HG02870 (cell line): ENCODE data around the gene KCTD6.

Source experiments
- ATAC-seq: cut with Tn5 transposase; IDR thresholded peaks from one replicate; pipeline ENCODE4 v1.9.1; 2021; ENCODE audit warnings: mild to moderate bottlenecking, moderate library complexity; ENCODE audit not compliant: unreplicated experiment

KCTD6 gene

GRCh38 chr3:58484722-58485069 is 7.2 kb upstream of the KCTD6 start:
- no peak for ATAC-seq

DNA sequence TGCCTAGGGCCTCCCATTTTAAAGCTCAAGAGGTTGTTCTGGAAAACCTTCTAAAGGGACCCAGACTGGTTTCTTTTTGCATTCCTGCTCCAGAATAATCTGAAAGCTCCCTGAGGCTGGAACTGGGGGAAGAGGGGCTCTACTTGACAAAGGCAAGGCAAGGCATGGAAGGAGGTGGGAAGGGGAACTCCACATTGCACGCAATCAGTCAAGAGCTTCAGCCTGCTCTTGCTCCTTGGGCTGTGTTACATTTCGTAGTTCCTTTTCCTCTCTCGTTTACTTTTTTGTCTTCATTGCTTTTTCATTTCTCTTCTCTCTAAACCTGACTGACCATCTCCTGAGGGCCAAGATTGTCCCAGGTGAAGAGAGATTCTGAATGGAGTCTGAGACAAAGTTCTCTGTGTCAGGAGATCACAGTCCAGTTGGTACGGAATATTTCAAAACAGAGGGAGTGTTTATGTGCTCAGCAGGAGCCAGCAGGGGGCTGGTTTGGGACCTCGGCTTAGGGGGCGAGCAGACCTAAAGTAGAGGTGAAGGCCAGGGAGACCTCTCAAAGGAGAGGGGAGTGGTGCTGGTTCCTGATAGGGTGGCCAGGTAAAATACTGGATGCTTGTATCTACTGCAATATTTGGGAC is 6.0 kb upstream of the KCTD6 start:
- ATAC-seq, result no peak

DNA sequence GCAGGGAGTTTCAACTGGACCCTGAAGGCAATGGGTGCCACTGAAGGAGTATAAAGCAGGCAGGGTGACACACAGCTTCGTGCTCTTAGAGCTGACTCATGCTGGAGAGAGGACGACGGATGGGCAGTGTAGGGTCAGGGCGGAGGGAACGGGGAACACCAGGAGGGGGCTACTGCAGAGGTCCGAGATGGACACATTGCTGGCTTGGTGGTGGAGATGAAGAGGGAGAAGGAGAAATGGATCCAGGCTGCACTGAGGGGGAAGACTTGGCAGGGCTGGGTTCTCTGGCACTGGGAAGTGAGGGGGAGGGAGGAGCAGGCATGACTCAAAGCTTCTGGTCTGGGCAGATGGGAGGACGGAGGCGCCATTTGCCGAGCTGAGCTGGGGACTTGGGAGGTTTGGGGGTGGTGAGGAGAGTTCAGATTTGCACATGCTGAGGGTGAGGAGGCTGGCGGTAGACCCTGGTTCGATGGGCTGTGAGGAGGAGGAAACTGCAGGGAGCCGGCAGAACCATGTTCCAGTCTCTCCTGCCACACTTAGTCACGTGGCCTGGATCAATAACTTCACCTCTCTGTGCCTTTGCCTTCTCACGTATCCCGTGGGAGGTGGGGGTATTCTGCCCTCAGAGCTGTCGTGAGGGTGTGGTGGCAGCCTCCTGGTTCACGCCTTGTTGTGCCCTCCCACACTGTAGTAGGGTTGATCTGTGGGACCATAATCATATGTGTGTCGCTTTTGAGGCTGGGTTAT is 4.6 kb upstream of the KCTD6 start:
- no peak for ATAC-seq

- no peak for ATAC-seq
Measured at GRCh38 chr3:58488967-58489366, 2.9 kb upstream of the KCTD6 start.

DNA sequence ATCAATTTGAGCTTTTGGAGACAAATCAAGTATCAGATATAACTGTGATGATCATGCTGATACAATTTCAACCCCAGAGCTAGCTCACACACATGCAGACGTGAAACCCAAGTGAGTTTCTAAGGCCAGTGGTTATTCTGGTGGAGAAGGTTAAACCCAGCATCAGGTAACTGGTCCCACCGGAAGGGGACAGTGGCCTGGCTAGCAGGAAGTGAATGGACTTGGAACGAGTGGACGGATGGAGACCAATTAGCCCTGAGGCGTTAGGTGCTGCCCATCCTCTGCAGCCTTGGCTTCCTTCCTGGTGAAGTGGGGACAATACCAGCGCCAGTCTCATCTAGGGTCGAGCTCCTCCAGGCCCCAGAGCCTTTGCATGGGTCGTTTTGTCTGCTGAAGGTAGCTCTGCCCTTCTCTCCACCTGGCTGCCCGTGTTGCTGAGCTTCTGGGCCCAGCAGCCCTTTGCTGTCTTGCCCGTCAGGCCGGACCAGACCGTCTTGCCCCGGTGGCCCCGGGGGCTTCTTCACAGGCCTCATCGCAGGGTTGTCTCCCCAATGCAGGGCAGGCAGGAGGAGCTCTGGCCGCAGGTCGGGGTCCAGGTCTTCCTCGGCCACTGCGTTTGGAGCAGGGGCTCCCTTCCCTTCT is 915 bp upstream of the KCTD6 start:
- ATAC-seq, result no peak

DNA sequence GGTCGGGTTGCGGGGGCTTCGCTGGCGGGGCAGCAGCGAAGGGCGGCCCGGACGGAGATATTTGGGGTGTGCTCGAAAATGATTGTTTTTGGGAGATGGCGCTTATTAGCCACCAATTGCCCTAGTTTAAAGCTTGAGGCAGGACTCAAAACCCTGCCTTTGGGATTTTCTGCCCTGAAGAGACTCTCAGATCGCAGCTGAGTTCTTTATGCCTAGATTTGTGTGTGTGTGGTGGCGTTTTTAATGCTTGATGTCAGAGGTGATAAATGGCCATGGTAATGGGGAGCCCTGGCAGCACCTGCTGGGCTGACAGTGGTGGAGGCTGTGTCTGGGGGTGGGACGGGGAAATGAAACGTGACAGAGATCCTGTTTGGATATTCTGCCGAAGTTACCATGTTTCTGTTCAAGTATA is 604 bp downstream of the KCTD6 start:
- ATAC-seq, result no peak

- no peak for ATAC-seq
Measured at GRCh38 chr3:58494107-58494506, 2.2 kb downstream of the KCTD6 start.

GRCh38 chr3:58495101-58495500 is 3.2 kb downstream of the KCTD6 start:
- ATAC-seq, result no peak

GRCh38 chr3:58496206-58496857 is 4.4 kb downstream of the KCTD6 start:
- ATAC-seq, result no peak

DNA sequence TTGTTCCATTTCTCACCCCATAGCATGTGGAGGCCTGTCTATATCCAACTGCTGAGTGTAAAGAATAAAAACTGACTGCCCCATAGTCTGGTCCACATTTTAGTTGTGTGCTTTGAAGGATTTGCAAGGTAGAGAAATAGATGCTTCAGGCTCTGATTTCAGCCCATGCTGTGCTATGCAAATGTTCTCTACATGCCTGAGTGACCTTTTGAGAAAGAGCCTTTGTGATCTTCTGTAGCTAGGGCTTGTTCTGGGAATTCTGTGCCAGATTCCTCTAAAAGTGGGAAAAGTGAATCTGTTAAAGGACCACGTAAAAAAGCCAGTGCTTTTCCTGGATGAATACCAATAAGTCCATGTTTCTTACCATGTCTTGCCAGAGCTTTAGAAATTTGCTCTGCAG is 5.2 kb downstream of the KCTD6 start:
- no peak for ATAC-seq

DNA sequence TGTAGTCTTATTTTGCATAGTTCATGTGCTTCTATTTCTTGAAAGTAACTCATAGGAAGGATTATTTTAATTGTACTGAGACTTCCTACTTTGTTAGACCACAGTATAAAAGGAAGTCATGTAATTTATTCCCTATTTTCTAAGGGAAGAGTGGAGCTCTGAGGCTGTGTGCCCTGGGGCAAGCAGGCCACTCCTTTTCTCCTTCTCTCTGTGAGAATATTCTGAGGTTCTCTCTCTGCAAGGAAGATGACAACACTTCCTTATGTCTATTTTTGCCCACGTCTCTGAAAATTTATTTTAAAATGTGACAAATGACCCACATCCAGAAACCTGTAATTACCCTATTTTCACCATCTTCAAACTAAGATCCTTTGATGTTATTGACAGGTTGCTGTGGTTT is 11.0 kb downstream of the KCTD6 start:
- no peak for ATAC-seq

DNA sequence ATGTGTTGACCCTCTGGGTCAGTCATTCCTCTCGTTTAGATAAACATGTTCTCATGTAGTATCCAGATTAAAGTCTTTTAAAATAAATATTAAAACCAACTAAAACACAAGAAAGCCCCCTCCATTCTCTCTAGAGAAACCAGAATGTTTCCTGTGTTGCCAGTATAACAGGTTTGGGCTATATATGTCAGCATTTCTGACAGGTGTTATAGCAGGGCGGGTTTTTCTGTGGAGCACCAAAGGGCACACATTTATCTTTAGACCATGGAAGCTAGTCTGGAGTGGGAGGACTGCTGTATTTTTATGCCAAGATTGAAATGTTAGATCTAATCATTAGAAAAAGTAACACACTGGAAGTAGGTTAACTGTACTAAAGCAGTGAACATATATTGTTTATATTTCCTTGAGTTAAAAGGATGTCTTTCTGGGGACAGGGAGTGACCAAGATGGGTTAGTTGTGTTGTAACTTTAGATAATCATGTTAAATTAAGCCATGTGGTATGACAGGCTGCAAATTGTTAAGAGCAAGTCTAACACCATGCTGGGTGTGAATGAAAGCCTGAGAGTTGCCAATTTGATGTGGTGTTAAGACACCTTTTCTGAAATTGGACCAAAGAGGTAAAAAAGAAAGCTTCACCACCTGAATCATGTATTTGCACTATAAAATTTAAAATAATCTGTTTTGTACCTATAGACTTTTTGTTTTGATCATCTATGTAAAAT is 15.6 kb downstream of the KCTD6 start:
- ATAC-seq, result no peak

DNA sequence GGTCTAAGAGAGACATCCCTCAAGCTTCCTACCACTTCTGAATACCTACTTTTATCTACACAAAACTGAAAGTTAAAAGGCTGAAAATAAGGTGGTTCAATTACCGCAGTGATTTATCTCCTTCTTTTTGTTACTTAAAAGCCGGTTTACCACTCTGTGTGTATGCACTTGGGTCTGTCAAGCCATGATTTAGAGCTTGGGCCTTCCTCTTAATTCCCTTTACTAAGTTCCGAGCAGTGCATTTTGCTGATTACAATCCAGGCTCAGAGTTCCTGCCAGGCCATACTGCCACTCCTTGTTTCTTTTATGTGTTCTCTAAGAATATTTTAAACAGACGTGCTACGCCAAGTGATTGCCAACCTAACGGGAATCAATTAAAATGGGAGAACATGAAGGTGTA is 16.5 kb downstream of the KCTD6 start:
- ATAC-seq, result no peak

DNA sequence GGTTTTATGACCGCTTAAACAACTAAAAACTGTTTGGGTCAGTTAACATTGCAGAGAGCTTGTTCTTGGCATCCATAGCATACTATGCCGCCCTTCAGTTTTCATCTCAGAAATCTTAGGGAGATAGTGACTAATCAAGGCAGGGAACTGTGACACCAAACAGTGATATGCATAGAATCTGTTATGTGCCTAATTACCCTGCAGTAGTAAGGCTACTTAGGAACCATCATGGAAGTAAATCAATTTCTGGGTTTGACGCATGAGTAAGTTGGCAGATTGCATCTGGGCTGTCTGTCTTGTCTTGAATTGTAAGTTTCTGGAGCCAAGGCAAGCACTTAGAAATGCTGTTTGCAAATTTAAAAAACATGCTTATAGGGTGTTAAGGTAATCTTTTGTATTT is 22.5 kb downstream of the KCTD6 start:
- no peak for ATAC-seq

DNA sequence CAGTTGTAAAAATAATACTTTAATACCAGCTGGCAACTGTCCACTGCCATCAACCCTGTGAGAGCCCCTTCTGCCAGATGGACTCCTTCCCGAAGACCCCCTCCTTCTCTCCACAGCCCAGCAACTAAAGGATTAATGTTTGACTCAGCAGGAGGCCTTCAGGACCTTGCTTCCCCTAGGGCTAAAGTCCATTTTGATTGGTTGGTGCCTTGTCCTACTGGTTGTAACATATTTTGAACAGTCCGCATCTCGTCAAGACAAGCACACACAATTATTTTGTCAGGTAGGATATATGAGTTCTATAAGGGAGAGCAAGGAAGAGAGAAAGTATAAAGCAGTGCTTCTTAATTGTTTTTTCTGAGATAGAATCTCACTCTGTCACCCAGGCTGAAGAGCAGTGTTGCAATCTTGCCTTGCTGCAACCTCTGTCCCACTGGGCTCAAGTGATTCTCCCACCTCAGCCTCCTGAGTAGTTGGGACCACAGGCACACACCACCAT is 26.4 kb downstream of the KCTD6 start:
- no peak for ATAC-seq

DNA sequence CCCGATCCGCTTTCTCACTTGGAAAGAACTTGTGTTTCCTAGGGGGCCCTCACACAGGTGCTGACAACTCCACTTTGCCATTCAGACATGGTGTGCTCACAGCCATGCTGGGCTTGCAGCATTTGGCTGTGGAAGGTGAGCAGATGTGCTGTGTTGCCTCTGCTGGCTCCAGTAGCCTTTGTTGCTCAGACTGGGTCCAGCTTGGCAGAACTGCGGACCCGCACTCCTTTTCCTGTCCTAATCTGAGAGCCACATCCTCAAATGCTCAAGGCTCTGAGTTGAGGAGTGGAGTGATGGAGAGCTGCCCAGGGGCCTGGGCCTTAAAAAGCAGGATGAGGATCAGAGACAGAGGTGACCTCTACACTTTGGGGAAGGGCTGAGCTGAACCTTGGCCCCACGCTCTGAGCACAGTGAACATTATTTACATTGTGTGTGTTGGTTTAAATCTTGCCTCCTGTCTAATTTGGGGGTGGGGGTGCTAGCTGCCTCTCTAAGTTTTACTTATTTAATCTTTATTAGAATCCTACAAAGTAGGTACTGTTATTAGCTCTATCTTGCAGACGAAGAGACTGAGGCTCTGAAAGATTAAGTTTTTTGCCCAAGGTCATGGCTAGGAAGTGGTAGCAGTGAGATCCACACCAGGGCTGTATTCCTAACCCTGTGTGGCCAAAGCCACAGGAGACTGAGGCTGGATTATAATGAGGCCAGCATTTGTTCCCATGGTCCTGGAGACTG is 27.9 kb downstream of the KCTD6 start:
- ATAC-seq, result no peak

GRCh38 chr3:58520403-58521335 is 28.8 kb downstream of the KCTD6 start:
- ATAC-seq, result no peak

DNA sequence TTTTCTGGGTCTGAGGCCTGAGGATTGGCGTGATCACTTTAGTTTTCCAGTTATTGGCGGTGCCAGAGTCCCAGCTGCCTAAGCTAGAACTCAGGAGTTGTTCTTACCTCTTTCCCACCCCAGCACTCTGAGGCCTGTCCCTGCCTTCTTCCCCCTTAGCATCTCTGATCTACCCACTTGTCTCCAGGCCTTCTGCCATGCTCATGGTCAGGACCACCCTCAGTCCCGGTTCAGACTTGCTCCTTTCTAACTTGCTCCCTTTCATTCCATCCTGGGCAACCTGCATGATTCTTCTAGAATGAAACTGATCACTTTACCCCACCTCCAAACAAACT is 29.4 kb downstream of the KCTD6 start:
- ATAC-seq, result no peak

GRCh38 chr3:58521917-58522631 is 30.2 kb downstream of the KCTD6 start:
- ATAC-seq, result no peak
